Measurements from ENCODE around the gene TGFBI.

The TGFBI gene

GRCh38 chr5:136028782-136029742 lies at the start of gene TGFBI:
Gene TGFBI (plus strand): TSS chr5:136028988. CDS start chr5:136029056, 68 bp downstream.
- Histone ChIP-seq H3K27ac (peak within 1 kb of the TSS; percentile 52 to 74), H3K9me3 (no peaks in the 10 kb centered on the region), H3K4me1 (peaks cover 0 to 96% (median 80%) of the 10 kb centered on the region in 4 donors), H3K4me3 (peak within 1 kb of the TSS; percentile 60 to 64), H3K27me3 (no peaks in the 10 kb centered on the region), H3K36me3 (no peaks in the 10 kb centered on the region)
- intact Hi-C loops (cut with DNase I; ENCODE audit: low total_unique reads), result no loop called here
- DNase-seq, result peak; percentile 76 to 89
- TF ChIP-seq CTCF (IDR thresholded peaks at IDR 0.05), result no peak

- TF ChIP-seq CTCF (IDR thresholded peaks at IDR 0.05), result no peak
- Histone ChIP-seq H3K36me3 (no peaks in the 10 kb centered on the region), H3K4me1 (peaks cover 0 to 30% (median 13%) of the 10 kb centered on the region in 4 donors), H3K4me3 (no peak overlapping the region), H3K27ac (no peak overlapping the region), H3K9me3 (no peaks in the 10 kb centered on the region), H3K27me3 (no peaks in the 10 kb centered on the region)
- no peak for DNase-seq
- intact Hi-C loops (cut with DNase I; ENCODE audit: low total_unique reads), result no loop called here
Observed at GRCh38 chr5:135978993-135979392, 49.8 kb upstream of the TGFBI start.

- TF ChIP-seq CTCF (IDR thresholded peaks at IDR 0.05), result no peak
- Histone ChIP-seq H3K36me3 (no peaks in the 10 kb centered on the region), H3K27me3 (no peaks in the 10 kb centered on the region), H3K27ac (no peak overlapping the region), H3K9me3 (no peaks in the 10 kb centered on the region), H3K4me3 (no peak overlapping the region), H3K4me1 (peaks cover 0 to 30% (median 13%) of the 10 kb centered on the region in 4 donors)
- DNase-seq, result no peak
- intact Hi-C loops (cut with DNase I; ENCODE audit: low total_unique reads), result no loop called here
Observed at GRCh38 chr5:135979510-135979909, 49.3 kb upstream of the TGFBI start.

GRCh38 chr5:135980620-135981019 lies 48.2 kb upstream of the TGFBI start:
- no peak for DNase-seq
- H3K4me1 ChIP-seq, result peaks cover 0 to 31% (median 13%) of the 10 kb centered on the region in 4 donors
- no peaks in the 10 kb centered on the region for H3K27me3 ChIP-seq
- TF ChIP-seq CTCF (IDR thresholded peaks at IDR 0.05), result no peak
- H3K4me3 ChIP-seq, result no peak overlapping the region
- H3K9me3 ChIP-seq, result no peaks in the 10 kb centered on the region
- no peaks in the 10 kb centered on the region for H3K36me3 ChIP-seq
- intact Hi-C loops (cut with DNase I; ENCODE audit: low total_unique reads), result no loop called here
- H3K27ac ChIP-seq, result no peak overlapping the region

- DNase-seq, result no peak
- H3K27me3 ChIP-seq, result no peaks in the 10 kb centered on the region
- TF ChIP-seq CTCF (IDR thresholded peaks at IDR 0.05), result no peak
- no peaks in the 10 kb centered on the region for H3K9me3 ChIP-seq
- peak overlapping the region; percentile 73 to 77 for H3K27ac ChIP-seq
- peaks cover 0 to 40% (median 17%) of the 10 kb centered on the region in 4 donors for H3K4me1 ChIP-seq
- H3K4me3 ChIP-seq, result no peak overlapping the region
- intact Hi-C loops (cut with DNase I; ENCODE audit: low total_unique reads), result no loop called here
- no peaks in the 10 kb centered on the region for H3K36me3 ChIP-seq
Observed at GRCh38 chr5:135985951-135986350, 42.8 kb upstream of the TGFBI start.
